OCI-LY1 (cell line): ENCODE results near the gene LRFN3.

Source experiments
- H2AFZ ChIP-seq: fragments of 200-600 bp; sonication (generic), shearing (Covaris generic); 2 replicates; pipeline ENCODE4 v1.6.0; 2014; ENCODE audit warnings: antibody characterized with exemption, mild to moderate bottlenecking, low read length
- H3F3A ChIP-seq: fragments of 200-600 bp; sonication (generic), shearing (Covaris generic); 2 replicates; pipeline ENCODE4 v1.6.0; 2014; ENCODE audit warnings: mild to moderate bottlenecking, antibody characterized with exemption, low read length, moderate library complexity; ENCODE audit not compliant: insufficient read depth
- H3K27ac ChIP-seq: fragments of 200-600 bp; sonication (generic); 2 replicates; pipeline ENCODE4 v1.5.1; 2014; ENCODE audit warnings: low read length, mixed run types, mild to moderate bottlenecking, low read depth; ENCODE audit not compliant: poor library complexity, severe bottlenecking
- H3K27me3 ChIP-seq: fragments of 200-600 bp; sonication (generic); 2 replicates; pipeline ENCODE4 v1.6.0; 2014; ENCODE audit warnings: antibody characterized with exemption, mild to moderate bottlenecking, low read length, moderate library complexity; ENCODE audit not compliant: insufficient read depth
- H3K36me3 ChIP-seq: fragments of 200-600 bp; sonication (generic); 2 replicates; pipeline ENCODE4 v1.6.1; 2014; ENCODE audit warnings: mild to moderate bottlenecking, antibody characterized with exemption, low read length, moderate library complexity, mixed read lengths; ENCODE audit not compliant: insufficient read depth
- H3K4me1 ChIP-seq: fragments of 200-600 bp; sonication (generic); 2 replicates; pipeline ENCODE4 v1.5.1; 2014; ENCODE audit warnings: mild to moderate bottlenecking, low read length, moderate library complexity; ENCODE audit not compliant: insufficient read depth, severe bottlenecking
- H3K4me2 ChIP-seq: fragments of 200-600 bp; sonication (generic), shearing (Covaris generic); 2 replicates; pipeline ENCODE4 v1.6.1; 2014; ENCODE audit warnings: low read length
- H3K4me3 ChIP-seq: fragments of 200-600 bp; sonication (generic); 2 replicates; pipeline ENCODE4 v1.5.1; 2014; ENCODE audit warnings: low read length, low read depth, mild to moderate bottlenecking, mixed read lengths; ENCODE audit not compliant: poor library complexity, severe bottlenecking
- H3K79me2 ChIP-seq: fragments of 200-600 bp; shearing (Covaris generic); 2 replicates; pipeline ENCODE4 v1.6.1; 2016; ENCODE audit warnings: mixed run types, low read length, mixed read lengths; ENCODE audit not compliant: insufficient read depth
- H3K9ac ChIP-seq: fragments of 200-600 bp; sonication (generic), shearing (Covaris generic); 2 replicates; pipeline ENCODE4 v1.6.1; 2014; ENCODE audit warnings: mild to moderate bottlenecking, low read length, mixed read lengths
- H3K9me2 ChIP-seq: fragments of 200-600 bp; sonication (generic), shearing (Covaris generic); 2 replicates; pipeline ENCODE4 v1.6.1; 2014; ENCODE audit warnings: low read depth, mild to moderate bottlenecking, low read length, mixed read lengths
- H3K9me3 ChIP-seq: fragments of 200-600 bp; shearing (Covaris generic); 2 replicates; pipeline ENCODE4 v1.6.1; 2014; ENCODE audit warnings: low read length, mixed read lengths
- H4K20me1 ChIP-seq: fragments of 200-600 bp; sonication (generic), shearing (Covaris generic); 2 replicates; pipeline ENCODE4 v1.6.0; 2016; ENCODE audit warnings: mild to moderate bottlenecking, low read length; ENCODE audit not compliant: insufficient read depth
- CTCF ChIP-seq: fragments of 200-600 bp; sonication (generic), shearing (Covaris generic); IDR thresholded peaks from 2 replicates; pipeline ENCODE4 v1.5.1; 2017; ENCODE audit warnings: mild to moderate bottlenecking, antibody characterized with exemption, low read length, moderate library complexity, mixed read lengths
- EZH2 ChIP-seq: fragments of 200-600 bp; sonication (generic), shearing (Covaris generic); IDR thresholded peaks from 2 replicates; pipeline ENCODE4 v1.8.0; 2017; ENCODE audit warnings: borderline replicate concordance, mixed run types, mild to moderate bottlenecking, antibody characterized with exemption, low read length, moderate library complexity, mixed read lengths

LRFN3 gene

GRCh38 chr19:35992907-35993765 lies 57.0 kb downstream of the LRFN3 start:
- no peak overlapping the region for H3K27ac ChIP-seq
- no peak overlapping the region for H2AFZ ChIP-seq
- H3K4me1 ChIP-seq: peaks cover 17% of the 10 kb centered on the region
- no peak overlapping the region for H3K9ac ChIP-seq
- H4K20me1 ChIP-seq: no peaks in the 10 kb centered on the region
- H3K27me3 ChIP-seq: no peaks in the 10 kb centered on the region; the same call in 1 of the 2 replicates
- H3K9me3 ChIP-seq: no peaks in the 10 kb centered on the region
- H3K4me2 ChIP-seq: no peak overlapping the region
- peaks cover 4% of the 10 kb centered on the region; the same call in 1 of the 2 replicates for H3K36me3 ChIP-seq
- no peak overlapping the region for H3K4me3 ChIP-seq
- no peak for TF ChIP-seq EZH2
- no peak for TF ChIP-seq CTCF
- peaks cover 13% of the 10 kb centered on the region for H3K79me2 ChIP-seq
- no peaks in the 10 kb centered on the region for H3K9me2 ChIP-seq
- H3F3A ChIP-seq: no peaks in the 10 kb centered on the region

GRCh38 chr19:35993923-35994598 lies 57.9 kb downstream of the LRFN3 start:
- Histone ChIP-seq H3K4me1 (peaks cover 17% of the 10 kb centered on the region), H3K9me2 (no peaks in the 10 kb centered on the region), H3K9ac (peak overlapping the region; percentile 55; the same call in 1 of the 2 replicates), H3K9me3 (no peaks in the 10 kb centered on the region), H3K4me2 (peak overlapping the region; percentile 95), H4K20me1 (no peaks in the 10 kb centered on the region), H3K36me3 (peaks cover 8% of the 10 kb centered on the region; the same call in 1 of the 2 replicates), H3F3A (no peaks in the 10 kb centered on the region), H3K27me3 (no peaks in the 10 kb centered on the region), H2AFZ (no peak overlapping the region), H3K4me3 (peak overlapping the region; percentile 88), H3K27ac (no peak overlapping the region), H3K79me2 (peaks cover 13% of the 10 kb centered on the region)
- TF ChIP-seq EZH2 (no peak), CTCF (no peak)
